Measurements from ENCODE around the gene HMGB3.
"Not testable (repeated sequence)": the region's sequence is repeated elsewhere in the genome, so short reads cannot be mapped to it uniquely, and the experiment has no call there.

The HMGB3 gene

GRCh38 chrX:150959557-150959956 lies 23.6 kb upstream of the HMGB3 start:
- Histone ChIP-seq H3K9me3 (ENCODE audit: control insufficient read depth, low read length) (no peaks in the 10 kb centered on the region), H3K4me1 (ENCODE audit: control insufficient read depth, insufficient read depth, low read length) (no peaks in the 10 kb centered on the region), H3K27me3 (ENCODE audit: control insufficient read depth, insufficient read depth, low read length) (no peaks in the 10 kb centered on the region), H3K9ac (ENCODE audit: low read length) (no peak overlapping the region), H3K4me3 (ENCODE audit: low read length) (no peak overlapping the region), H3K36me3 (ENCODE audit: control insufficient read depth, insufficient read depth, low read length) (no peaks in the 10 kb centered on the region)

DNA sequence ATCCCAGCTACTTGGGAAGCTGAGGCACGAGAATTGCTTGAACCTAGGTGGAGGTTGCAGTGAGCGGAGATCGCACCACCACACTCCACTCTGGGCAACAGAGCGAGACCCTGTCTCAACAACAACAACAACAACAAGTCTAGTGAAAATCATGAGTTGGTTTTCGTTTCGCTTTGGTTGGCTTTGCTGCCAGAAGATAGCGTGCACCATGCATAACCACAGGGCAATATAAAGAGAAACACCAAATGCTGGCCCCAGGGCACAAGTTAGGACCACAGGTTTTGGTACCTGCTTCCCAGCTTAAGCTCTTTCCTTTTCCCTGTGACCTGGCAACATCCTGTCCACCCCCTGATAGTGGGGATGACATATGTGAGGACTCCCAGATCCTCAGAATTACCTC lies 21.5 kb upstream of the HMGB3 start:
- no peak overlapping the region for H3K4me3 ChIP-seq (ENCODE audit: low read length)
- no peaks in the 10 kb centered on the region for H3K36me3 ChIP-seq (ENCODE audit: control insufficient read depth, insufficient read depth, low read length)
- H3K9me3 ChIP-seq (ENCODE audit: control insufficient read depth, low read length) = no peaks in the 10 kb centered on the region
- no peaks in the 10 kb centered on the region for H3K27me3 ChIP-seq (ENCODE audit: control insufficient read depth, insufficient read depth, low read length)
- H3K9ac ChIP-seq (ENCODE audit: low read length) = no peak overlapping the region
- H3K4me1 ChIP-seq (ENCODE audit: control insufficient read depth, insufficient read depth, low read length) = no peaks in the 10 kb centered on the region

DNA sequence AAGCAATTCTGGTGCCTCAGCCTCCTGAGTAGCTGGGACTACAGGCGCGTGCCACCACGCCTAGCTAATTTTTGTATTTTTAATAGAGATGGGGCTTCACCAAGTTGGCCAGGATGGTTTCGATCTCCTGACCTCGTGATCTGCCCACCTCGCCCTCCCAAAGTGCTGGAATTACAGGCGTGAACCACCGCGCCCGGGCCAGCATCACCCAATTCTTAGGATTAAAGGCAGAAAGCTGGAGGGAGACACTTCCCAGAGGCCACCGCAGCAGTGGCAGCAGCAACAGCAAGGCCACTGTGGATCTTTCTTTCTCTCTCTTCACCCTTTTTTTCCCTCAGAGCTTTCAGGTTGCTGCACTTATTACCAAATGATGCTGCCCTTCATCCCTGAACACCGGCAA lies 18.7 kb upstream of the HMGB3 start:
- not testable (repeated sequence) for H3K4me1 ChIP-seq (ENCODE audit: control insufficient read depth, insufficient read depth, low read length); H3K9me3 ChIP-seq (ENCODE audit: control insufficient read depth, low read length); H3K4me3 ChIP-seq (ENCODE audit: low read length); H3K36me3 ChIP-seq (ENCODE audit: control insufficient read depth, insufficient read depth, low read length); H3K27me3 ChIP-seq (ENCODE audit: control insufficient read depth, insufficient read depth, low read length); H3K9ac ChIP-seq (ENCODE audit: low read length)

DNA sequence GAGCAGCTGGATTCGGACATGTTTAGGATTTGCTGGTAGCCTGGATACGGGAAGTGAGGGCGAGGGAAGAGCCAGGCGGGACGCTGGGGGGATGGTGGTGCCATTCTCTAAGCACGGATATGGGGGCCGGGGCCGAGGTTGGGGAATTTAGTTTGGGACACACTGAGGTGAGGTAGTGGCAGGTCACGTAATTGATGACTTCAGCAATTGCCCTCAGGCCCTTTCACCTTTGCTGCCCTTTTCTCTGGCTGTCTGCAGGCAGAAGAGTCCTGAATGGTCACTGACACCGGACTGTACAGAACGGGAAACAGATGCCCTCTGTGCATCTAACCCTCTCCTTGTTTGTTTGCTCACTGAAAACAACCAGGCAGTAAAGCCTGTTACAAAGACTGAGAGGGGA lies 16.9 kb upstream of the HMGB3 start:
- Histone ChIP-seq H3K9me3 (ENCODE audit: control insufficient read depth, low read length) (no peaks in the 10 kb centered on the region), H3K4me1 (ENCODE audit: control insufficient read depth, insufficient read depth, low read length) (peaks cover 7% of the 10 kb centered on the region), H3K9ac (ENCODE audit: low read length) (no peak overlapping the region), H3K4me3 (ENCODE audit: low read length) (no peak overlapping the region), H3K27me3 (ENCODE audit: control insufficient read depth, insufficient read depth, low read length) (no peaks in the 10 kb centered on the region), H3K36me3 (ENCODE audit: control insufficient read depth, insufficient read depth, low read length) (no peaks in the 10 kb centered on the region)

DNA sequence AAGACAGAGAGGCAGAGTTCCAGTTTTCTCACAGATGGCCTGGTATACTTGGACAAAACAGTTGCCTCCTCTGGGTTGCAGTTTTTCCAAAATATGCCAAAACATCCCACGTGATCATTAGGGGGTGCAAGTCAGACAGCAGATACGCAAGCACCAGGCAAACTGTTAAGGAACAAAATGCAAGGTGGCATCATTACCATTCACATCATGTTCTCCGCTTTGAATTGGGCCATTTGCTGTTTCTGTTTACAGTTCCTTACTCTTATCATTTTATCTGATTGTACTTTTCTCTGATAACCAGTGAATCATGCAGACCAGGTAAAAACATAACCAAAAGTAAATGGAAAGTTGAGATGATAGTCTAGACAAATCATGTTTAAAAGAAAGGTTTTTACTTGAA lies 16.4 kb upstream of the HMGB3 start:
- H3K9ac ChIP-seq (ENCODE audit: low read length) = no peak overlapping the region
- H3K36me3 ChIP-seq (ENCODE audit: control insufficient read depth, insufficient read depth, low read length) = no peaks in the 10 kb centered on the region

DNA sequence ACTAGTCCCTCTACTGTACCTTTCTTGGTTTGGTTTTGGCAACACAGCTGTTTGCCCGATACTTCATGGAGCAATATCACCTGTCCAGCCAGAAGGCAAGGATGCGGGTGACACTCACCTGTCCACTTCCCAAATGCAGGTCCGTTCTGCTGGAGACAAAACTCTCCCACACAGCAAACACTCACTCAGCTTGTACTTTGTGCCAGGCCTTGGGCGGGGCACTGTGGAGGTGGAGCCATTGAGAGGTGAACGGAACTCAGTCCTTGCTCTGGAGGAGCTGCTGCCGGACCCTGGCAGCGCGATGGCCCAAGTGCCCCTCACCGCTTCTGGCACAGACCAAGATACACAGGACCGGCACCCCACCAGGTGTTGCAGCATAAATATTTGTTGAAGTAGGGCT lies 15.3 kb upstream of the HMGB3 start:
- Histone ChIP-seq H3K9ac (ENCODE audit: low read length) (no peak overlapping the region), H3K4me1 (ENCODE audit: control insufficient read depth, insufficient read depth, low read length) (peaks cover 7% of the 10 kb centered on the region), H3K4me3 (ENCODE audit: low read length) (no peak overlapping the region), H3K36me3 (ENCODE audit: control insufficient read depth, insufficient read depth, low read length) (no peaks in the 10 kb centered on the region), H3K27me3 (ENCODE audit: control insufficient read depth, insufficient read depth, low read length) (no peaks in the 10 kb centered on the region), H3K9me3 (ENCODE audit: control insufficient read depth, low read length) (no peaks in the 10 kb centered on the region)

More for the DNA sequence above, 16.4 kb upstream of the HMGB3 start:
- Histone ChIP-seq H3K9me3 (ENCODE audit: control insufficient read depth, low read length) (no peaks in the 10 kb centered on the region), H3K4me3 (ENCODE audit: low read length) (no peak overlapping the region), H3K27me3 (ENCODE audit: control insufficient read depth, insufficient read depth, low read length) (no peaks in the 10 kb centered on the region), H3K4me1 (ENCODE audit: control insufficient read depth, insufficient read depth, low read length) (peaks cover 7% of the 10 kb centered on the region)

DNA sequence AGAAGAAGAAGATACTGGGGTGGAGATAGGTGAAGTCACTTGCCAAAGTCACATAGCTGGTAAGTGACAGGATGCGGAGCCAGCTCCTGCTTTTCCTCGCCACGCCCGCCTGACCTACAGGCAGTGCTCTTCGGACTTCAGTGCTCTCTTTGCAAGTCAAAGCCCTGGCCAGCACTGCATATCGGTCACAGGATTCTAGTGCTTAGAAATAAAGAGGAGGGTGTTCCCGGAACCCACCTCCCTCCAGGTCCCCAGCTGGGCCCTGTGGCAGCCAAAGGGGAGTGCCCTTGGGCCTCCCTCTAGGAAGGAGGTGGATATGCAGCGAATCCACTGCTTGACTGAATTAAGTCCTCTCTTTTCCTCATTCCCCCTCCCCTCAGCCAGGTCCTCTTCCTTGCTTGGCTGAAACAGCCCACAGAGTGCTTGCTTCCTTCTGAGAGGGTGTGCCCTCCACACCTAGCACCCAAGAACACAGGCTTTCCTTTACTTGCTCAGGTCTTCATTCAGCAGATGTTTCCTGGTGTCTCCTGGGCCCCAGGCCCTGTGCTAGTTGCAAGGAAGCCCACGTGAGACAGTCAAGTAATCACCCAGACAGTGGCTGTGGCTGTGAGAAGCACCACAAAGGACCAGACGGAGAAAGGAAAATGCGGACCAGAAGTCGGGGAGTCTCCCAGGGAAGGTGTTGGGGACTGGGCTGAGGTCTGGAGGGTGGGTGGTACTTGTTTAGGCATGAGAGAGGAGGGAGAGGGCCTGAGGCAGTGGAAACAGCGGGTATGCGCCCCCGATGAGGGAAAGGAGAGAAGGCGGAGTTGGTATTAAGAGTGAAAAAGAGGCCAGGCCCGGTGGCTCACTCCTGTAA lies 14.0 kb upstream of the HMGB3 start:
- Histone ChIP-seq H3K4me3 (ENCODE audit: low read length) (no peak overlapping the region), H3K9me3 (ENCODE audit: control insufficient read depth, low read length) (no peaks in the 10 kb centered on the region), H3K27me3 (ENCODE audit: control insufficient read depth, insufficient read depth, low read length) (no peaks in the 10 kb centered on the region), H3K9ac (ENCODE audit: low read length) (no peak overlapping the region), H3K4me1 (ENCODE audit: control insufficient read depth, insufficient read depth, low read length) (peaks cover 7% of the 10 kb centered on the region), H3K36me3 (ENCODE audit: control insufficient read depth, insufficient read depth, low read length) (no peaks in the 10 kb centered on the region)

DNA sequence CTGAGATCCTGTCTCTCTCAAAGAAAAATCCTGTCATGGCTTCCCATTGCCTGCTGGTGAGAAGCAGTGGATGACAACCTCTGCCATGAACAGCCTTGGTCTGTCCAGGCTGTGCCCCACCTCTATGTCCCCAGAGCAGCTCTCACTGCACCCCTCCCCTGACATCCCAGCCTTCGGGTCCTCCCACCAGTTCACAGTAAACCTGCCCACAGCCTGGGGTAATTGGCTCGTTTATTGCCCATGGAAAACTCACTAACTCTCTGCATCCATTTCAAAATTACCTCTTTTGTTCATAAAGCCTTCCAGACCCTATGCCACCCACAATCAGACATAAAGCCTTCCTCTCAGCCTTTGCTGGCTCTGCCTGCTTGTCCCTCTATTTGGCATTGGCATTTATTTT lies 10.7 kb upstream of the HMGB3 start:
- Histone ChIP-seq H3K27me3 (ENCODE audit: control insufficient read depth, insufficient read depth, low read length) (no peaks in the 10 kb centered on the region), H3K9me3 (ENCODE audit: control insufficient read depth, low read length) (no peaks in the 10 kb centered on the region), H3K4me1 (ENCODE audit: control insufficient read depth, insufficient read depth, low read length) (peaks cover 6% of the 10 kb centered on the region), H3K36me3 (ENCODE audit: control insufficient read depth, insufficient read depth, low read length) (no peaks in the 10 kb centered on the region), H3K9ac (ENCODE audit: low read length) (no peak overlapping the region), H3K4me3 (ENCODE audit: low read length) (no peak overlapping the region)

DNA sequence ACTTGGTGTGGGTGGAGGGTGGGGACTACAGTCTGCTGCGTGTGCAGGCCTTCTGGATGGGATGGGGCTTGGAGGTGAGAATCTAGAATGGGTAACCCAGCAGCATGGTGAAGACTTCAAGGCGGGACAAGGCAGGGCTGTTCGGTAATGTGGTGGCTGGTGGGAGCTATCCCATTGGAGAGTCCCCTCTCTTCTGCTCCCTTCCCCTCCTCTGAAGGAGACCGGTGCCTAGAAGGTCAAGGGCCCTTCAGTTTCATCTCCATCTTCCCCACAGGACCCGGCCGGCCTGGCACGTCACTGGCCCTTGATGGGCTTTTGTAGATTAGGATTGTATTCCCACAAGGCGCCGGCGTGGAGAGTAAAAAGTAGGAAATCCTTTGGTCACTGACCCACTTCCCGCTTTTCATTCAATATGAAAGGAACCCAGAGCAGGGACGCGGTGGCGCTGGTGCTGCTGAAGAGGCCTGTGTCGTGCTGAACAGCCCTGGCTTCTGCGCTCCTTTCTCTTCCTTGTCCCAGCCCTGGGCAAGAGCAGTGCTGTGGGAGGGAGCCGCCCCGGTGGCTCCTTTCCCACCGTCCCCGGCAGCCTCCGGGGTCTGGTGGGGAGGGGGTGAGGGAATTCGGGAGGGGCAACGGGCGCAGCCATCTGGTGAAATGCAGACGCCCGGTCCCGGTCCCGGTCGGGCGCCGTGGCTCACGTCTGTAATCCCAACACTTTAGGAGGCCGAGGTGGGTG lies 7.3 kb upstream of the HMGB3 start:
- Histone ChIP-seq H3K27me3 (ENCODE audit: control insufficient read depth, insufficient read depth, low read length) (no peaks in the 10 kb centered on the region), H3K4me1 (ENCODE audit: control insufficient read depth, insufficient read depth, low read length) (no peaks in the 10 kb centered on the region), H3K36me3 (ENCODE audit: control insufficient read depth, insufficient read depth, low read length) (no peaks in the 10 kb centered on the region), H3K9ac (ENCODE audit: low read length) (no peak overlapping the region), H3K9me3 (ENCODE audit: control insufficient read depth, low read length) (no peaks in the 10 kb centered on the region), H3K4me3 (ENCODE audit: low read length) (no peak overlapping the region)

DNA sequence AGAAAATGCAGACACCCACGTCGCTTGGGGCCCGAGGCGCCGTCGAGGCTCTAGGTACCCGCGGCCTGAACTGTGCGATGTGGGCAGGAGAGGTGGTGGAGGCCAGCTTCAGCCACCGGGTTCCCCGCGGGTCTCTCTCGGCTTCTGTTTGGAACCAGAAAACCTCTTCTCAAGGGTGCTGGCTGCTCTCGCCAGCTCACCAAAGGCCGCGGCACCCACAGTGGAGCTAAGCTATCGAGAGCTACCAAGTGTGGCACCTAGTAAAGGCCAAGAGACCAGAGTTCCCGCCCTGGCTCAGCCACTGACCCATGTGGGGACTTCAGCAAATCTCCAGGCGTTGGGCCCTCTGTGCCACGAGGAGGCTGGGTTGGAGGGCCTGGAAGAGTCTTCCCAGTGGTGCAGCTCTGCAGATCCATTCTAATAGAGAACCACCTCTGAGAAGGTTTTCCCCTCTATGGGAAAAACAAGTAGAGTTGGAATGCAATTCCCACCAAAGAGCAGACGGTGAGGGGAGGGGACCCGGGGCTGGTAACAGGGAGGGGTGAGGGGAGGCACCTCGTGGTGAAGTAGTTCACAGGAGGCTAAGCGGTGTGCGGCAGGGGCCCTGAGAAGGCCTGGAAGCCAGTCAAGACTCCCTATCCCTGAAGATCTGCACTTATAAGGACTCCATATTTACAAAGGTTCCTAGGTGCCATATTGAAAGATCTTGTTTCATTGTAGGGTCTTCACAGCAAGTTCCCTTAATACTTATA lies 5.5 kb upstream of the HMGB3 start:
- no peak overlapping the region for H3K4me3 ChIP-seq (ENCODE audit: low read length)
- H3K27me3 ChIP-seq (ENCODE audit: control insufficient read depth, insufficient read depth, low read length) = no peaks in the 10 kb centered on the region
- H3K9me3 ChIP-seq (ENCODE audit: control insufficient read depth, low read length) = no peaks in the 10 kb centered on the region
- H3K36me3 ChIP-seq (ENCODE audit: control insufficient read depth, insufficient read depth, low read length) = no peaks in the 10 kb centered on the region
- H3K4me1 ChIP-seq (ENCODE audit: control insufficient read depth, insufficient read depth, low read length) = no peaks in the 10 kb centered on the region
- H3K9ac ChIP-seq (ENCODE audit: low read length) = no peak overlapping the region

- H3K9ac ChIP-seq (ENCODE audit: low read length) = no peak overlapping the region
- no peaks in the 10 kb centered on the region for H3K4me1 ChIP-seq (ENCODE audit: control insufficient read depth, insufficient read depth, low read length)
- no peak overlapping the region for H3K4me3 ChIP-seq (ENCODE audit: low read length)
- H3K9me3 ChIP-seq (ENCODE audit: control insufficient read depth, low read length) = no peaks in the 10 kb centered on the region
- no peaks in the 10 kb centered on the region for H3K36me3 ChIP-seq (ENCODE audit: control insufficient read depth, insufficient read depth, low read length)
- H3K27me3 ChIP-seq (ENCODE audit: control insufficient read depth, insufficient read depth, low read length) = no peaks in the 10 kb centered on the region
Measured at GRCh38 chrX:150980186-150980585, 2.9 kb upstream of the HMGB3 start.

GRCh38 chrX:150980711-150981110 lies 2.4 kb upstream of the HMGB3 start:
- no peak overlapping the region for H3K9ac ChIP-seq (ENCODE audit: low read length)
- no peaks in the 10 kb centered on the region for H3K27me3 ChIP-seq (ENCODE audit: control insufficient read depth, insufficient read depth, low read length)
- H3K36me3 ChIP-seq (ENCODE audit: control insufficient read depth, insufficient read depth, low read length) = no peaks in the 10 kb centered on the region
- H3K9me3 ChIP-seq (ENCODE audit: control insufficient read depth, low read length) = no peaks in the 10 kb centered on the region
- H3K4me1 ChIP-seq (ENCODE audit: control insufficient read depth, insufficient read depth, low read length) = no peaks in the 10 kb centered on the region
- no peak overlapping the region for H3K4me3 ChIP-seq (ENCODE audit: low read length)
